Tibial nerve (tissue), 3 donors: ENCODE data around the gene PTPN14.

ENCODE experiments used
- POLR2A ChIP-seq, 2 donors: fragments of 450-650 bp; IDR thresholded peaks; one replicate each; pipeline ENCODE4 v1.6.1; 2017; ENCODE audit warnings: antibody characterized with exemption in 2 of 2, mild to moderate bottlenecking in 2 of 2, moderate library complexity in 2 of 2
- TF ChIP-seq, protein P1 (sequence below), 5 experiments: fragments of 200-600 bp in 3 of 5; fragments of 450-650 bp in 2 of 5; sonication (generic) in 3 of 5; IDR thresholded peaks; one replicate each; pipeline ENCODE4 v1.5.1; 2016 to 2019; ENCODE audit warnings: antibody characterized with exemption in 5 of 5, mild to moderate bottlenecking in 3 of 5, moderate library complexity in 2 of 5

DNA sequence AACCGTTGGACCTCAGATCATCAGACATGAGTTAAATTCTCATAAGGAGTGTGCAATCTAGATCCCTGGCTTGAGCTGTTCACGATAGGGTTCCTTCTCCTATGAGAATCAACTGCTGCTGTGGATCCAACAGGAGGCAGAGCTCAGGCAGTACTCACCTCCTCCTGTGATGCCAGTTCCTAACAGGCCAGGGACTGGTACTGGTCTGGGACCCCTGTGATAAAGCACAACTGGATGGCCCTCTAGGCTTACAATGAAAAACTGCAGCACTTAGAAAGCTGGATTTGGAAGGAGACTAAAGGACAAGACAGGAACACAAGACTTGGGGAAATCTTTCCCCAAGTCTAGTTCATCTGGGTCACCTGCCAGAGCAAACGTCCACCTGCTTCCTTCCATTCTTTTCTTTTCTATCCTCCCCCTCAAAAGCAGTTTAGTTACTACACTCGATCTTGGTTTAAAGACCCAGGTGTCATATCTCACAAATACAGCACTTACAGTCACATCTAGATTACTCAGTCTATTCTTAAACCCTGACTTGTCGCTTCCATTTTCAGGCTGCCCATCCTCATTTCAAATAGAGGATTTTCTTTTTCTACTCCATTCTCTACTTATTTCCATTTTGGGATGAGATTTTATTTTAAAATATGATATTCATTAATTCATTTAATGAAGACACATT lies 59.8 kb downstream of the PTPN14 start:
- TF ChIP-seq, protein P1, sequence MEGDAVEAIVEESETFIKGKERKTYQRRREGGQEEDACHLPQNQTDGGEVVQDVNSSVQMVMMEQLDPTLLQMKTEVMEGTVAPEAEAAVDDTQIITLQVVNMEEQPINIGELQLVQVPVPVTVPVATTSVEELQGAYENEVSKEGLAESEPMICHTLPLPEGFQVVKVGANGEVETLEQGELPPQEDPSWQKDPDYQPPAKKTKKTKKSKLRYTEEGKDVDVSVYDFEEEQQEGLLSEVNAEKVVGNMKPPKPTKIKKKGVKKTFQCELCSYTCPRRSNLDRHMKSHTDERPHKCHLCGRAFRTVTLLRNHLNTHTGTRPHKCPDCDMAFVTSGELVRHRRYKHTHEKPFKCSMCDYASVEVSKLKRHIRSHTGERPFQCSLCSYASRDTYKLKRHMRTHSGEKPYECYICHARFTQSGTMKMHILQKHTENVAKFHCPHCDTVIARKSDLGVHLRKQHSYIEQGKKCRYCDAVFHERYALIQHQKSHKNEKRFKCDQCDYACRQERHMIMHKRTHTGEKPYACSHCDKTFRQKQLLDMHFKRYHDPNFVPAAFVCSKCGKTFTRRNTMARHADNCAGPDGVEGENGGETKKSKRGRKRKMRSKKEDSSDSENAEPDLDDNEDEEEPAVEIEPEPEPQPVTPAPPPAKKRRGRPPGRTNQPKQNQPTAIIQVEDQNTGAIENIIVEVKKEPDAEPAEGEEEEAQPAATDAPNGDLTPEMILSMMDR (IDR thresholded peaks at IDR 0.05) = no peak
- no peak for TF ChIP-seq POLR2A (IDR thresholded peaks at IDR 0.05)
